Parathyroid adenoma (tissue), 2 donors: Measurements from ENCODE around the gene ST7L.

Experiments used
- H2AFZ ChIP-seq: fragments of 300-600 bp; sonication (generic); one replicate; pipeline ENCODE4 v1.7.0; 2017; ENCODE audit warnings: antibody characterized with exemption, mild to moderate bottlenecking
- H3K27ac ChIP-seq: fragments of 300-600 bp; sonication (generic); one replicate; pipeline ENCODE4 v1.7.0; 2017
- H3K27me3 ChIP-seq: fragments of 300-600 bp; sonication (generic); one replicate; pipeline ENCODE4 v1.7.0; 2017; ENCODE audit warnings: low read length; ENCODE audit not compliant: control insufficient read depth, insufficient read depth
- H3K36me3 ChIP-seq: fragments of 300-600 bp; sonication (generic); one replicate; pipeline ENCODE4 v1.7.0; 2017; ENCODE audit warnings: low read length; ENCODE audit not compliant: control insufficient read depth, insufficient read depth
- H3K4me1 ChIP-seq: fragments of 300-600 bp; sonication (generic); one replicate; pipeline ENCODE4 v1.7.0; 2017; ENCODE audit warnings: control low read depth
- H3K4me2 ChIP-seq: fragments of 300-600 bp; sonication (generic); one replicate; pipeline ENCODE4 v1.7.0; 2017; ENCODE audit warnings: low read length
- H3K4me3 ChIP-seq: fragments of 300-600 bp; sonication (generic); one replicate; pipeline ENCODE4 v1.7.0; 2017; ENCODE audit warnings: low read depth, low read length
- H3K79me2 ChIP-seq: fragments of 300-600 bp; sonication (generic); one replicate; pipeline ENCODE4 v1.7.0; 2017; ENCODE audit warnings: control low read depth
- H3K9ac ChIP-seq: fragments of 300-600 bp; sonication (generic); one replicate; pipeline ENCODE4 v1.7.0; 2017; ENCODE audit warnings: mild to moderate bottlenecking
- H3K9me3 ChIP-seq: fragments of 300-600 bp; sonication (generic); one replicate; pipeline ENCODE4 v1.7.0; 2017; ENCODE audit warnings: low read length; ENCODE audit not compliant: control insufficient read depth
- TF ChIP-seq, protein P1 (sequence below): fragments of 300-600 bp; sonication (generic); IDR thresholded peaks from one replicate; pipeline ENCODE4 v1.7.0; 2017; ENCODE audit warnings: antibody characterized with exemption, mild to moderate bottlenecking
- donor health status: primary hyperparathyroidism.

ST7L gene

GRCh38 chr1:112477550-112477949, 141.4 kb downstream of the ST7L start:
- no peak overlapping the region for H3K27ac ChIP-seq
- no peaks in the 10 kb centered on the region for H3K27me3 ChIP-seq
- H3K9me3 ChIP-seq: peaks cover 2% of the 10 kb centered on the region
- no peak overlapping the region for H3K4me3 ChIP-seq
- no peaks in the 10 kb centered on the region for H3K36me3 ChIP-seq
- no peaks in the 10 kb centered on the region for H3K4me1 ChIP-seq
- TF ChIP-seq, protein P1, sequence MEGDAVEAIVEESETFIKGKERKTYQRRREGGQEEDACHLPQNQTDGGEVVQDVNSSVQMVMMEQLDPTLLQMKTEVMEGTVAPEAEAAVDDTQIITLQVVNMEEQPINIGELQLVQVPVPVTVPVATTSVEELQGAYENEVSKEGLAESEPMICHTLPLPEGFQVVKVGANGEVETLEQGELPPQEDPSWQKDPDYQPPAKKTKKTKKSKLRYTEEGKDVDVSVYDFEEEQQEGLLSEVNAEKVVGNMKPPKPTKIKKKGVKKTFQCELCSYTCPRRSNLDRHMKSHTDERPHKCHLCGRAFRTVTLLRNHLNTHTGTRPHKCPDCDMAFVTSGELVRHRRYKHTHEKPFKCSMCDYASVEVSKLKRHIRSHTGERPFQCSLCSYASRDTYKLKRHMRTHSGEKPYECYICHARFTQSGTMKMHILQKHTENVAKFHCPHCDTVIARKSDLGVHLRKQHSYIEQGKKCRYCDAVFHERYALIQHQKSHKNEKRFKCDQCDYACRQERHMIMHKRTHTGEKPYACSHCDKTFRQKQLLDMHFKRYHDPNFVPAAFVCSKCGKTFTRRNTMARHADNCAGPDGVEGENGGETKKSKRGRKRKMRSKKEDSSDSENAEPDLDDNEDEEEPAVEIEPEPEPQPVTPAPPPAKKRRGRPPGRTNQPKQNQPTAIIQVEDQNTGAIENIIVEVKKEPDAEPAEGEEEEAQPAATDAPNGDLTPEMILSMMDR: no peak
- H2AFZ ChIP-seq: no peak overlapping the region
- no peaks in the 10 kb centered on the region for H3K79me2 ChIP-seq
- no peak overlapping the region for H3K9ac ChIP-seq
- H3K4me2 ChIP-seq: no peak overlapping the region
